Coronary artery (tissue), 2 donors: ENCODE measurements around the gene CLIC5.

Experiments used
- DNase-seq: peaks from one replicate; pipeline ENCODE4 v3.0.0-alpha.2; 2017; ENCODE audit warnings: low spot score
- H3K27ac ChIP-seq, 2 donors: fragments of 200-600 bp; sonication (generic); one replicate each; pipeline ENCODE4 v1.5.1; 2016 to 2019
- H3K4me3 ChIP-seq: fragments of 200-600 bp; sonication (generic); 2 replicates; pipeline ENCODE4 v1.5.1; 2016; ENCODE audit warnings: mild to moderate bottlenecking, moderate library complexity
- TF ChIP-seq, protein P1 (sequence below): fragments of 200-600 bp; sonication (generic); IDR thresholded peaks from one replicate; pipeline ENCODE4 v1.5.1; 2019; ENCODE audit warnings: antibody characterized with exemption

CLIC5 gene

DNA sequence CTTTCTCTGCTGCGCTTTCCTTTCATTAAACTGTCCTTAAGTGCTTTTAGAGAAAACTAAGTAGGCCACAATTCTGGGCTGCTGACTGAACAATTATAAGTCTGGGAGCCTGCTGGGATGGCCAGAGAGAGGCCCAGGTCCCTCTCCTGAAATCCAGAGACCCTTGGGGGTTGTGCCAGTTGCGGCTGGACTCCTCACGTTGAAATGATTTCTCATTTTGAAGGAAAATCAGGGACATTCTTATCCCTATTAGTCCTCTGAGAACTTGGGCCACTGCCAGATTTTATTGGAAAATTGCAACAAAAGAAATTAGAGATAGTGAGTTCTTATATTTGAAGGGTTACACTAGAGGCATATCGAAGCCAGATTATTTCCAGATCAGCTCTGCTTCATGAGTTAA is 145.1 kb downstream of the CLIC5 start:
- TF ChIP-seq, protein P1, sequence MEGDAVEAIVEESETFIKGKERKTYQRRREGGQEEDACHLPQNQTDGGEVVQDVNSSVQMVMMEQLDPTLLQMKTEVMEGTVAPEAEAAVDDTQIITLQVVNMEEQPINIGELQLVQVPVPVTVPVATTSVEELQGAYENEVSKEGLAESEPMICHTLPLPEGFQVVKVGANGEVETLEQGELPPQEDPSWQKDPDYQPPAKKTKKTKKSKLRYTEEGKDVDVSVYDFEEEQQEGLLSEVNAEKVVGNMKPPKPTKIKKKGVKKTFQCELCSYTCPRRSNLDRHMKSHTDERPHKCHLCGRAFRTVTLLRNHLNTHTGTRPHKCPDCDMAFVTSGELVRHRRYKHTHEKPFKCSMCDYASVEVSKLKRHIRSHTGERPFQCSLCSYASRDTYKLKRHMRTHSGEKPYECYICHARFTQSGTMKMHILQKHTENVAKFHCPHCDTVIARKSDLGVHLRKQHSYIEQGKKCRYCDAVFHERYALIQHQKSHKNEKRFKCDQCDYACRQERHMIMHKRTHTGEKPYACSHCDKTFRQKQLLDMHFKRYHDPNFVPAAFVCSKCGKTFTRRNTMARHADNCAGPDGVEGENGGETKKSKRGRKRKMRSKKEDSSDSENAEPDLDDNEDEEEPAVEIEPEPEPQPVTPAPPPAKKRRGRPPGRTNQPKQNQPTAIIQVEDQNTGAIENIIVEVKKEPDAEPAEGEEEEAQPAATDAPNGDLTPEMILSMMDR: no peak
- no peak for DNase-seq
- no peak overlapping the region for H3K4me3 ChIP-seq
- no peak overlapping the region for H3K27ac ChIP-seq

DNA sequence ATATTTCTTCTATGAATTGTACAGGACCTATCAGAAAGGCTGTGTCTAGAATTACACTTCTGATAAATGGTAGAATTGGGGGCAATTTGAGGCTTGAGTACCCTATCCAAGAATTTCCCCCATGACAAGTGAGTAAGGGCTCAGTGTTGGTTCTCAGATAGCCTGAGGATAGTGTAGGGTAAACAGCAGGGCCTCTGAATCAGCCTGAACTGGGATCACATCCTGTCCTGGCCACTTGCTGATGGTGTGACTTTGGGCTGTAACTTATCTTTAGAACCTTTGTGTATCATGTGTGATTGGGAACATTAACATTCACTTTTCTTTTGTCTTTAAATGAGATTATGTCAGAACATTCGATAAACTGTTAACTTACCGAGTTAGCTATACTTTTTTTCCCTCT is 151.0 kb downstream of the CLIC5 start:
- H3K4me3 ChIP-seq: no peak overlapping the region
- H3K27ac ChIP-seq: no peak overlapping the region
- DNase-seq: no peak
- TF ChIP-seq, protein P1: no peak

DNA sequence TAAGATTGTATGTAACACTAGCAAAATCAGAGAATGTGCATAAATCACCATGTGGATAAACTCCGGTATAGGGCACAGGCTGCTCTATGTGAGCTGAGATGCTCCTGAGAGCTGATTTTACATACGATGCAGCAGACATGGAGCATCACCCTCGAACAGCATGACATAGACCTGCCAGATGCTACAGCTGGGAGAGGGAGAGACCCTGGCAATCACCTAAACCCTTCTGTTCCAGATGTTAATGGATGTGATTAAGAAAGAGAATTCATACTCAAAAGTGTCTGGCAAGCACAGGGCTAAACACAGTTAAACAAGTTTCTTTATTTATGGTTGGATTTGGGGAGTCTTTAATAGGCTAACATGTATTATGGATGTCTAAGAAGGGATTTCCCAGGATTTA is 157.0 kb downstream of the CLIC5 start:
- no peak for DNase-seq
- TF ChIP-seq, protein P1: no peak
- H3K27ac ChIP-seq: no peak overlapping the region
- H3K4me3 ChIP-seq: no peak overlapping the region

DNA sequence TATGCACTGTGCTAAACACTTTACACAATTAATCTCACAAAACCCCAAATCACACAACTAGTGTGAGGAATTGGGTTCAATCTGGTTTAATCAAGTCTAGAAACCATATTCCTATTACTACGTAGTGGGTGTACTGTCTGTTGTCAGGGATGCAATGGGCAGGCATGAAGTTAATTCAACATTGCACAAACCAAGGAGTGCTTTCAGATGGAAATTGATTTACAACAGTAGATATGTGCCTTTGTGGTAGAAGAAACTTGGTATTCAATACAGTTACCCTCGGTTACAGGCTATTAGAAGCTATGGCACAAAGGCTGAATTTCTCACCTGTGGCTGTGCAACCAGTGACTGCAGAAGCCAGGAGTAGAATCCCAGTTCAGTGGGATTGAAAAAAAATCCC is 157.8 kb downstream of the CLIC5 start:
- H3K27ac ChIP-seq: no peak overlapping the region
- DNase-seq: no peak
- H3K4me3 ChIP-seq: no peak overlapping the region
- TF ChIP-seq, protein P1: no peak

DNA sequence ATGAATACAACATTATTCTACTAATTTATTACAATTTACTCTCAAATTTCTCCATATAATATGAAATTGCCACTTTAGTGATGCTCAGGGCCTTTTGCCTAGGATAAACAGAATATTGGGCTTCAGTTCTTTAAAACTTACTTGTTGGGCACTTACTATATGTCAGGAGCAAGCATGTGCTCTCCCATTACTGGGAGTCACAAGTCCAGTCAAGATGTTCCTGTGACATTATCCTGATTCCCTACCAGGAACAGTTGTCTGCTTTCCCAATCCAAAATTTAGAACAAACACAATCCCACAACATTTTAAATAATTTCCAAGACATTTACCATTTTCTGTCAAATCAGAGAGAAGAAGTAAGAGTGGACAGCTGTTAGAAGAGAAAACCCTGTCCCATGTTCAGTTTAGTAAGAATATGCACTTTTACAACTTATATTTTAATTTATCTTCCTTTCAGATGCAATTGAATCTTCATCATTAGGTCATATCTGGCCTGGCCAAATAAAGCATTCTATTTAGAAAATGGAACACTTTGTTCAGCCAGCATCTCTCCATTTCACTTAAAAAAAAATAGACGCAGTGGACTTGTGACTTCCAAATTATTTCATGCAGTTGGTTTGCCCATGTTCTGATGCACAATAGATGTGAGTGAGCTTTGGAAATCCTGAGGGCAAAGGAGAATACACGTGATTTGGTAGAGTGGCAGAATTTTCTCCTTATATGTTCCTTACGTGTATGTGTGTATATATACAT is 159.8 kb downstream of the CLIC5 start:
- DNase-seq: no peak
- TF ChIP-seq, protein P1: no peak
- H3K27ac ChIP-seq: no peak overlapping the region
- H3K4me3 ChIP-seq: no peak overlapping the region

DNA sequence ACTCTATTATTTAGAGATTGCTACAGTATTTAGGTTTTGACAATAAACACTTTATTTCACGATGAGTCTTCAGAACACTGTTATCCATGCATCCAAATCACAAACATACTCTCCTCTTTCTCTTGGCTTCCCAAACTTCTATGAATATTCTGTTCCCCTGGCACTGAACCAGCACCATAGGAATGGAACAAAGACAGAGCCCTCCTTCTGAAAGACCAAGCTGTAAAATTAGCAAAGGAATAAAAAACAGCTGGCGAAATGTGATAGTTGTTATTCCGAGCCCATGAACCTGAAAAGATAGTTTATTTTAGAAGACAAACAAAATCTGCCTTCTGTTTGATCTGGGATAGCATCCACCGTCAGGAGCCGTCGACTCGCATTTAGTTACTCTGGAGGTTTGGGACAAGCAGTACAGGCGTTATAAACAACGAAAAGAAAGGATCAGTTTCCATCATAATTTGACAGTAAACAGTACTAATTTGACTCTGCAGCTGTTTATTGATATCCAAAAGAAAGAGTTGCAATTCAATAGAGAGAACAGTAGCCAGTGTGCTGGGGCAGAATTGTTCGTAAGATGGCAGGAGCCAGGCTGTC is 161.4 kb downstream of the CLIC5 start:
- DNase-seq: no peak
- Histone ChIP-seq H3K4me3 (no peak overlapping the region), H3K27ac (no peak overlapping the region)
- TF ChIP-seq, protein P1: no peak

DNA sequence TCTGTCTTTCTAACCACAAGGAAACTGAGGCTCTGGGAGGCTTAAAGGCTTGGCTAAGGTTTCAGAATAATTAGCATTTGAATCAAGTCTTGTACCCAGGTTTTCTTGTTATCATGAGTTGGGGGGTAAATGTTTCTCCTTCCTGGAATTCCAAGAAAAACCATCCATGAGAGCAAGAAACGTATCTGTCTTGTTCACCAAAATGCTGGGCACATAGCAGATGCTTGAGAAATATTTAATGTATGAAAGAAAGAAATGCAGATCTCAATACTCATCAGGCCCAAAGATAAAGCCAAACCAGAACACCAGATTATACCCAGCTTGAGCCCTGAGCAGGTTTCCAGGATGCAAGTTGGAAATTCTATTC is 164.6 kb downstream of the CLIC5 start:
- H3K4me3 ChIP-seq: no peak overlapping the region
- DNase-seq: no peak
- TF ChIP-seq, protein P1: no peak
- no peak overlapping the region for H3K27ac ChIP-seq
